ENCODE results near the gene ARHGAP22. TPM values are rescaled to one million over a fixed set of nuclear protein-coding genes. Genes with fewer than 3 reads are reported as not detected.

ARHGAP22 gene
- total and polyA plus RNA-seq, 3 experiments from 2014 or later = not detected

DNA sequence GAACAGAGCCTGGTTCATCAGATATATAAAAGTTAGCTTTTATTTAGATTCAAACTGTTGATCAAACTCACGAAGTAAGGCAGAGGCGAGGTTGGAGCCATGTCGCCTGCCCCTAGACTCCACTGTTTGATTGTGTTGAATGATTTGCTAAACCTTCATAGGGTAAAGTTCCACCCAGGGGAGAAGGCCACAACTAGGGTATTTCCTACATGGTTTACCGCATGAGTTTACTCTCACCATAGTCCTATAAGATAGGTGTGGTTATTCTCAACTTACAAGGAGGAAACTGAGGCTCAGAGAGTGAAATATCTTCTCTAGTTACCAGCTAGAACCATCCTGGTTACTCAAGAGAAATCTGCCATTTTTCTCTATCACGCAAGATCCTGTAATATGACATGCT, 31.8 kb downstream of the ARHGAP22 start:
- ChIA-PET POLR2A (no interaction called here), CTCF (no interaction called here)
- Histone ChIP-seq H3K36me3 (ENCODE audit: insufficient read depth, low read length) (no peaks in the 10 kb centered on the region), H3K4me3 (ENCODE audit: low read length) (no peak overlapping the region), H3K9me3 (ENCODE audit: low read length) (no peaks in the 10 kb centered on the region), H3K4me1 (ENCODE audit: insufficient read depth, low read length) (no peaks in the 10 kb centered on the region), H3K27me3 (ENCODE audit: insufficient read depth, low read length, poor library complexity, severe bottlenecking) (no peaks in the 10 kb centered on the region), H3K27ac (ENCODE audit: low read depth, low read length) (no peak overlapping the region)
- H3K4me1 Mint-ChIP-seq = no peaks in the 10 kb centered on the region
- H3K27ac Mint-ChIP-seq = peak overlapping the region in 1 of 8 donors; percentile 42
- DNase-seq = no peak
- peaks cover 0 to 10% of the 10 kb centered on the region in 2 donors for H3K27me3 Mint-ChIP-seq
- H3K9me3 Mint-ChIP-seq = no peaks in the 10 kb centered on the region
- H3K36me3 Mint-ChIP-seq = no peaks in the 10 kb centered on the region
- H3K4me3 Mint-ChIP-seq = no peak overlapping the region

DNA sequence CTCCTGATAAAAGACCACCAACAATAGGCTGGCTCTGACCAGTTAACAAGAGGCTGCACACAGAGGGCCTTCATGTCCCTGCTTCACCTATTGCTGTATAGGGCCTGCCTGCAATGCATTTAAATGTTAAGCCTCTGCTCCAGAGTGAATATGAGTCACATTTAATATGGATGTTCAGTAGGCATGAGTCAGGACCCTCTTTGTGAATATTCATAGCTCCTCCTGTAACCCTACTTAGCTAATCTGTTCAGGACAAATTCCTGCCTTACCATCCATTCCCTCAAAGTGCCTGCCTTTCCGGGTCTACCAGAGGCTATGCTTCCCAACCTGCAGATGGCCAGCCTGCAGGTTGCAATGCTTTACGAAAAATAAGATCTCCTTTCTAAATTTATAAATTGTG, 32.5 kb downstream of the ARHGAP22 start:
- H3K27ac ChIP-seq (ENCODE audit: low read depth, low read length) = no peak overlapping the region
- CTCF ChIA-PET = no interaction called here

DNA sequence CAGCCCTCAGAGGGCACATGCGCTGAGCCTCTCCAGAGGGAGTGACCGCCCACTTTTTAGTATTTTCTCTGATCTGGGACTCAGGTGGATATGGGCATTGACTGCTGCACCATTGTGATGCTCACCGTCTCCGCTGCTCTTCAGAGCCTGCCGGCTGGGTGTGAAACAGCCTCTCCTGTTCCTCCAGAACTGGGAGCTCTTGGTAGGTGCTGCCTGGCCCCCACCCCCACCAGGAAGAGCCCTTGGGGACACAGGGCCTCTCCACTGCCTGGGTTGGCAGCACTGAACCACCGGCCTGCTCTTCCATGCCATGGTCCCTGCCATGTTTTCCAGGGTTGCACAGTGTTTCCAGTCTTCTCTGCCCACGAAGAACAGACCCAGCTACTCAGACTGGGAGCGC, 36.3 kb downstream of the ARHGAP22 start:
- ChIA-PET POLR2A (no interaction called here), CTCF (no interaction called here)
- Histone ChIP-seq H3K4me1 (ENCODE audit: insufficient read depth, low read length) (no peaks in the 10 kb centered on the region), H3K4me3 (ENCODE audit: low read length) (no peak overlapping the region), H3K9me3 (ENCODE audit: low read length) (no peaks in the 10 kb centered on the region), H3K27ac (ENCODE audit: low read depth, low read length) (no peak overlapping the region), H3K27me3 (ENCODE audit: insufficient read depth, low read length, poor library complexity, severe bottlenecking) (no peaks in the 10 kb centered on the region), H3K36me3 (ENCODE audit: insufficient read depth, low read length) (no peaks in the 10 kb centered on the region)
- H3K4me1 Mint-ChIP-seq = no peaks in the 10 kb centered on the region
- H3K36me3 Mint-ChIP-seq = no peaks in the 10 kb centered on the region
- H3K27me3 Mint-ChIP-seq = peaks cover 0 to 9% of the 10 kb centered on the region in 2 donors
- H3K4me3 Mint-ChIP-seq = no peak overlapping the region
- no peak for DNase-seq
- H3K9me3 Mint-ChIP-seq = peaks cover 0 to 3% (median 0%) of the 10 kb centered on the region in 5 donors
- H3K27ac Mint-ChIP-seq = no peak overlapping the region

More for the DNA sequence above, 32.5 kb downstream of the ARHGAP22 start:
- no peaks in the 10 kb centered on the region for H3K27me3 ChIP-seq (ENCODE audit: insufficient read depth, low read length, poor library complexity, severe bottlenecking)
- POLR2A ChIA-PET = no interaction called here
- Mint-ChIP-seq H3K4me1 (no peaks in the 10 kb centered on the region), H3K9me3 (no peaks in the 10 kb centered on the region), H3K27ac (no peak overlapping the region), H3K4me3 (no peak overlapping the region), H3K27me3 (peaks cover 0 to 9% of the 10 kb centered on the region in 2 donors), H3K36me3 (no peaks in the 10 kb centered on the region)
- H3K36me3 ChIP-seq (ENCODE audit: insufficient read depth, low read length) = no peaks in the 10 kb centered on the region
- H3K4me3 ChIP-seq (ENCODE audit: low read length) = no peak overlapping the region
- DNase-seq = no peak
- H3K4me1 ChIP-seq (ENCODE audit: insufficient read depth, low read length) = no peaks in the 10 kb centered on the region
- H3K9me3 ChIP-seq (ENCODE audit: low read length) = no peaks in the 10 kb centered on the region

DNA sequence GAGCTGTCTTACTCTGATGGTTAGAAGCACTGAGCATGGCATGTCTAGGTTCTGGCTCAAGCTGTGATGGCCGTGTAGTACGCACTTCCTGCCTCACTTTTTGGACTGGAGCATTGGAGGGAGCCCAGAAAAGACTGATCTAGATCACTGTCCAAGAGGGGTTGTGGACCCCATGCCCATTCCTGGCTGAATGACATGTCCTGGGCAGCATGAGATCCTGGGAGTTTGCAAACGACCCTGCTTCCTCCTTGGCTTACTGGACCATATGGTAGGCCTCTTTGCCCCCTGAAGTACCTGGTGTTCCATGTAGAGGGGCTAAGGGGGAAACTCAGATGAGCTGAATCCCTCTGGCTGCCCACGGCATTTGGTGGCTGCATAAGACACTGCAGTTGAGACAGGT, 36.7 kb downstream of the ARHGAP22 start:
- POLR2A ChIA-PET = no interaction called here
- H3K36me3 Mint-ChIP-seq = no peaks in the 10 kb centered on the region
- no peak overlapping the region for H3K4me3 Mint-ChIP-seq
- H3K27me3 Mint-ChIP-seq = peaks cover 0 to 9% of the 10 kb centered on the region in 2 donors
- H3K4me1 ChIP-seq (ENCODE audit: insufficient read depth, low read length) = no peaks in the 10 kb centered on the region
- no peak overlapping the region for H3K27ac ChIP-seq (ENCODE audit: low read depth, low read length)
- no peaks in the 10 kb centered on the region for H3K36me3 ChIP-seq (ENCODE audit: insufficient read depth, low read length)
- CTCF ChIA-PET = no interaction called here
- no peaks in the 10 kb centered on the region for H3K4me1 Mint-ChIP-seq
- H3K27ac Mint-ChIP-seq = no peak overlapping the region
- no peak overlapping the region for H3K4me3 ChIP-seq (ENCODE audit: low read length)
- peaks cover 0 to 3% (median 0%) of the 10 kb centered on the region in 5 donors for H3K9me3 Mint-ChIP-seq
- no peaks in the 10 kb centered on the region for H3K27me3 ChIP-seq (ENCODE audit: insufficient read depth, low read length, poor library complexity, severe bottlenecking)
- DNase-seq = no peak
- H3K9me3 ChIP-seq (ENCODE audit: low read length) = no peaks in the 10 kb centered on the region

DNA sequence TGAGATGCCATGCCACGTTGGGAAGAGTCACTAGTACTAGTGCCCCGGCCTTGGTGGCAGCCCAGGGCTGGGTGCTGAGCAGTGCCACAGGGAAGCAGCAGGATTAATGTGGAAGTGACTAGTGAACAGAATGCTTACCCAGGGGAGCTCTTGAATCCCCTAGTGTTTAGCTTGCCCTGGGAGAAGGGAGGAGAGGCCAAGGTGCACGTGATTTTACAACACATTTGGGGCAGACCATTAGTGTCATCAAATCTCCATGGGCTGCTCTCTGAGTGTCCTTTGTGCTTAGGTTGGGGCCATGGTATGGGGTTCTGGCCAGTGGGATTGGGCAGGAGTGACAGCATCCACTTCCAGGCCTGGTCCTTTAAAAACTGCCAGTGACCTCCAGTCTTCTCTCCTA, 37.5 kb downstream of the ARHGAP22 start:
- ChIA-PET CTCF (no interaction called here), POLR2A (no interaction called here)
- H3K9me3 ChIP-seq (ENCODE audit: low read length) = no peaks in the 10 kb centered on the region
- no peaks in the 10 kb centered on the region for H3K4me1 Mint-ChIP-seq
- H3K27ac Mint-ChIP-seq = no peak overlapping the region
- no peaks in the 10 kb centered on the region for H3K4me1 ChIP-seq (ENCODE audit: insufficient read depth, low read length)
- H3K27me3 ChIP-seq (ENCODE audit: insufficient read depth, low read length, poor library complexity, severe bottlenecking) = no peaks in the 10 kb centered on the region
- no peaks in the 10 kb centered on the region for H3K36me3 Mint-ChIP-seq
- peaks cover 2 to 6% of the 10 kb centered on the region in 2 donors for H3K27me3 Mint-ChIP-seq
- H3K4me3 ChIP-seq (ENCODE audit: low read length) = no peak overlapping the region
- H3K9me3 Mint-ChIP-seq = peaks cover 0 to 3% (median 0%) of the 10 kb centered on the region in 5 donors
- no peak for DNase-seq
- H3K27ac ChIP-seq (ENCODE audit: low read depth, low read length) = no peak overlapping the region
- H3K36me3 ChIP-seq (ENCODE audit: insufficient read depth, low read length) = no peaks in the 10 kb centered on the region
- H3K4me3 Mint-ChIP-seq = no peak overlapping the region

DNA sequence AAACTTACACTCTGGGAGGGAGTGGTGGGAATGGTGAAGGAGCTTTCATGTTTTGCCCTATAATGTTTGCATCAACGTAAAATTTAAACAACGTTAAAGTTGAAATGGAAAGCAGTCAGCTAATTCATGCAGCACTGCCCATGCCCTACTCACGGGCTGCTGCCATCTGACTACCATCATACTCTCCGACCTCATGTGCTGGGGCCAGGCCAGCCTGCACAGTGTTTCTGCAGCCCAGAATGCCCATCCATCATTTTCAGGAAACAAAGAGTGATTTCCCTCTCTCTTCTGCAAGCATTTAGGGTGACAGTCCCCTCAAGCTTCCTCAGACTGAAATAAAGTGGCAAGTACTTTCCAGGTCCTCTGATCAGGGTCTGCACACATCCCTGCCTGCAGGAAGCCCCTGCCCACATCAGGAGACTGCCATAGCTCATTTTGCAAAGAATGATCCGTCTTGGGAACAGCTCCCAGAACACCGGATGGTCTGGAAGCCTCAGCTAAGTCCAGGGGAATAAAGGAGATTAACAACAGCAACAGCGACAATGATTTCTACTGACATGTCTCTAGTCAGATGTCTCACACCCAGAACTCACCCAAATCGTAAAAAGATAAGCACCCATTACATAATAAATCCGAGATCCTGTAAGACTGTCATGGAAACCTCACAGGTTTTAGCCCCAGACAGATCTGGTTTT, 40.3 kb downstream of the ARHGAP22 start:
- Histone ChIP-seq H3K36me3 (ENCODE audit: insufficient read depth, low read length) (no peaks in the 10 kb centered on the region), H3K9me3 (ENCODE audit: low read length) (no peaks in the 10 kb centered on the region), H3K4me1 (ENCODE audit: insufficient read depth, low read length) (no peaks in the 10 kb centered on the region), H3K4me3 (ENCODE audit: low read length) (no peak overlapping the region), H3K27me3 (ENCODE audit: insufficient read depth, low read length, poor library complexity, severe bottlenecking) (no peaks in the 10 kb centered on the region), H3K27ac (ENCODE audit: low read depth, low read length) (no peak overlapping the region)
- DNase-seq = no peak
- Mint-ChIP-seq H3K4me3 (no peak overlapping the region), H3K9me3 (peaks cover 0 to 3% (median 0%) of the 10 kb centered on the region in 5 donors), H3K27ac (no peak overlapping the region), H3K36me3 (no peaks in the 10 kb centered on the region), H3K27me3 (peaks cover 2 to 3% of the 10 kb centered on the region in 2 donors), H3K4me1 (no peaks in the 10 kb centered on the region)
- POLR2A ChIA-PET = no interaction called here
- CTCF ChIA-PET = no interaction called here

DNA sequence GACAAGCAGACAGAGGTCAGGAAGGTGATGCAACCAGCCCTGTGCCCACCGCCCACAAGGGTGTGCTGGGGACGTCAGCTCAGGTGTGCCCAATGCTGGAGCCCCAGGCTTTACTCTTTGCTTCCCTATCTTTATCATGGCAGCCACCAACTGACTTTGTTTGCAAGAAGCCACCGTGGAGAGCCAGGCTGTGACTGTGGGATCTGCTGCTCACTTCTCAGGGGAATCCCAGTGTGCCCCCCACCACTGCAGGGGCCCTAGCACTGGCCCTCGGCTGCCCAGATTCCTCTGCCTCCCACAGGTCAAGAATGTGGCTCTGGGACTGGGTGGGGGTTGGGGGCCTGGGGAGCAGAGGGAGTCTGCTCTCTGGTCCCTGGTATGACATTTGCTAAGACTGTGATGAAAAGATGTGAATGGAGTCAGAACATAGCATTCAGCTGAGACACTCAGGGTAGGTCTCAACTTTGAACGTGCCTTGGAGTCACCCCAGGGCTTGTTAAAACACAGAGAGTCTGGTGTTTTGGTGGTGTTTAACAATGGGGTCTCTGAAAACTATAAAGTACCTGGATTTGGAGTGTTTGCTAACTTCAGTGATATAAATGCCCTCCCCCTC, 47.3 kb downstream of the ARHGAP22 start:
- Mint-ChIP-seq H3K4me3 (no peak overlapping the region), H3K4me1 (no peaks in the 10 kb centered on the region), H3K36me3 (no peaks in the 10 kb centered on the region), H3K27ac (no peak overlapping the region), H3K9me3 (no peaks in the 10 kb centered on the region), H3K27me3 (peaks cover 6 to 21% of the 10 kb centered on the region in 2 donors)
- no peaks in the 10 kb centered on the region for H3K27me3 ChIP-seq (ENCODE audit: insufficient read depth, low read length, poor library complexity, severe bottlenecking)
- DNase-seq = no peak
- H3K36me3 ChIP-seq (ENCODE audit: insufficient read depth, low read length) = no peaks in the 10 kb centered on the region
- H3K4me1 ChIP-seq (ENCODE audit: insufficient read depth, low read length) = no peaks in the 10 kb centered on the region
- no peak overlapping the region for H3K4me3 ChIP-seq (ENCODE audit: low read length)
- no peak overlapping the region for H3K27ac ChIP-seq (ENCODE audit: low read depth, low read length)
- CTCF ChIA-PET = no interaction called here
- H3K9me3 ChIP-seq (ENCODE audit: low read length) = no peaks in the 10 kb centered on the region
- POLR2A ChIA-PET = no interaction called here

DNA sequence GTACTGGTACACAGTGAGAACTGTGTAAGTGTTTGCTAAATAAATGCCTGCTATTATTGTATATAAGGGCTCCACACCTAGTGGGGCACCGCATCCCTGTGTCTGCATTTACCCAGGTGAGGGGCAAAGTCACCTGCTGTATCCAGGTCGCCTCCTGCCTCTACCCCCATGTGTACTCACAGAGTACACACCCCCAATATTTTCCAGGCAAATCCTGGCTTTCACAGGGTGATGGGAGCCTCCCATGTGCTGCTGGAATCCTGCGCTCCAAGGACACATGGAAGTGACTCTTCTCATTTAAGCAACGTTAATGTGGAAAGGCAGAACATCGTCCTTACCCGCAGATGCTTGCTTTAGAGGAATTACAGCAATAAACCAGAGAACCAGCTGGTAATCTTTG, 48.2 kb downstream of the ARHGAP22 start:
- Mint-ChIP-seq H3K27ac (no peak overlapping the region), H3K4me3 (no peak overlapping the region), H3K9me3 (no peaks in the 10 kb centered on the region), H3K4me1 (no peaks in the 10 kb centered on the region), H3K36me3 (no peaks in the 10 kb centered on the region), H3K27me3 (peaks cover 5 to 21% of the 10 kb centered on the region in 2 donors)
- H3K4me3 ChIP-seq (ENCODE audit: low read length) = no peak overlapping the region
- no peaks in the 10 kb centered on the region for H3K4me1 ChIP-seq (ENCODE audit: insufficient read depth, low read length)
- H3K9me3 ChIP-seq (ENCODE audit: low read length) = no peaks in the 10 kb centered on the region
- POLR2A ChIA-PET = no interaction called here
- no peak for DNase-seq
- CTCF ChIA-PET = no interaction called here
- H3K36me3 ChIP-seq (ENCODE audit: insufficient read depth, low read length) = no peaks in the 10 kb centered on the region
- no peaks in the 10 kb centered on the region for H3K27me3 ChIP-seq (ENCODE audit: insufficient read depth, low read length, poor library complexity, severe bottlenecking)
- H3K27ac ChIP-seq (ENCODE audit: low read depth, low read length) = no peak overlapping the region
